ENCODE measurements around the gene HAPLN1. TPM values are rescaled to one million over a fixed set of nuclear protein-coding genes. Genes with fewer than 3 reads are reported as not detected.
A peak's percentile ranks its signal among the peaks of the same experiment; 100 is the strongest.

HAPLN1 gene
- total and polyA plus RNA-seq, 4 donors: 0.67 to 9.1 (median 2.5) TPM

DNA sequence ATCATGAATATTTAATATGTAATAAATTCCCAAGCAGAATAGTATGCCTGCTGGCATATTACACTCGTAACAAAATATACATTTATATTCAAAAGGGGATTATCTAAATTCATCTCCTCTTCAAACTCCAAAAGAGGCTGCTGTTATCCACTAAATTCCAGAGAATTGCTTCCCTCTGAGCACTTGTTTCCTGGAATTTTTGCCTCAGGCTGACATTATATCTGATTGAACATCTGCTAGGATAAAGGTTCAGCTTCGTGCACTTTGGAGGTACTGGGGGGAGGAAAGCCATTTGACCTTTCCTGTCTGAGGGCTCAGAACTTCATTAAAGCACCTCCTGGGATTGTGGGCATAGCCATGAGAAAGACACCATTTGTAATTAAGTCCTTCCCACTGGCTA lies 4.3 kb upstream of the HAPLN1 start:
- no peak for DNase-seq
- 77 to 81% methylated on average over 2 of the region's 2 CpGs for WGBS, 2 donors
- Histone ChIP-seq H3K4me3 (ENCODE audit: low read length in 2 of 2) (no peak overlapping the region), H3K27me3 (ENCODE audit: control insufficient read depth in 1 of 2, insufficient read depth in 2 of 2, low read length in 1 of 2) (no peaks in the 10 kb centered on the region), H3K36me3 (ENCODE audit: control insufficient read depth in 1 of 2, insufficient read depth in 2 of 2, low read length in 1 of 2) (no peaks in the 10 kb centered on the region), H3K9me3 (ENCODE audit: control insufficient read depth, low read length) (no peaks in the 10 kb centered on the region), H3K27ac (ENCODE audit: low read depth in 1 of 2, low read length in 2 of 2) (no peak overlapping the region), H3K4me1 (ENCODE audit: control insufficient read depth in 1 of 2, insufficient read depth in 2 of 2, low read length in 2 of 2) (no peaks in the 10 kb centered on the region)
- intact Hi-C loops (cut with DNase I): loop anchor here in 1 of 2 donors (5.0 to 10.0 kb wide), 3 partner anchors 197 to 657 kb away; partner anchors contain the start of gene EDIL3
- no peak for ATAC-seq (ENCODE audit: low FRiP score)

DNA sequence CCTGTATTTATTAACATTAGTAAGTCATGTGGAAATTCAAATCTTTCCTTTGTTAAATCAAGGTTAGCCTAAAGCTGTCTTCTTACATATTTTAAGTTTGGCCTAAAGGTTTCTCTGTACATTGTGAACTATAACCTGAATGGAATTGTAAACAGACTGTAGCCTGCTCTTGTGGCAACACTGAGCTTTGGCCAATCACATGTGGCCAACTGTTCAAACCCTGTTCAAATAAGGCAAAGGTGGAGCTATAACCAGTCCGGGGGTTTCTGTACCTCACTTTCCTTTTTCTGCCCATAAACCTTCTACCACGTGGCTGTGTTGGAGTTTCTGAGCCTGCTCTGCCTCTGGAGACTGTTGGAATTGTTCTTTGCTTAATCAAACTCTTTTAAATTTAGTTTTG lies 3.3 kb upstream of the HAPLN1 start:
- no peaks in the 10 kb centered on the region for H3K9me3 ChIP-seq (ENCODE audit: control insufficient read depth, low read length)
- no peak for DNase-seq
- H3K4me1 ChIP-seq (ENCODE audit: control insufficient read depth in 1 of 2, insufficient read depth in 2 of 2, low read length in 2 of 2): no peaks in the 10 kb centered on the region
- no peak overlapping the region for H3K4me3 ChIP-seq (ENCODE audit: low read length in 2 of 2)
- no peaks in the 10 kb centered on the region for H3K27me3 ChIP-seq (ENCODE audit: control insufficient read depth in 1 of 2, insufficient read depth in 2 of 2, low read length in 1 of 2)
- intact Hi-C loops (cut with DNase I): loop anchor here in 1 of 2 donors (5.0 to 10.0 kb wide), 3 partner anchors 198 to 658 kb away; partner anchors contain the start of gene EDIL3
- ATAC-seq (ENCODE audit: low FRiP score): no peak
- H3K27ac ChIP-seq (ENCODE audit: low read depth in 1 of 2, low read length in 2 of 2): no peak overlapping the region
- WGBS, 2 donors: 41 to 57% methylated on average over 2 of the region's 2 CpGs
- no peaks in the 10 kb centered on the region for H3K36me3 ChIP-seq (ENCODE audit: control insufficient read depth in 1 of 2, insufficient read depth in 2 of 2, low read length in 1 of 2)

DNA sequence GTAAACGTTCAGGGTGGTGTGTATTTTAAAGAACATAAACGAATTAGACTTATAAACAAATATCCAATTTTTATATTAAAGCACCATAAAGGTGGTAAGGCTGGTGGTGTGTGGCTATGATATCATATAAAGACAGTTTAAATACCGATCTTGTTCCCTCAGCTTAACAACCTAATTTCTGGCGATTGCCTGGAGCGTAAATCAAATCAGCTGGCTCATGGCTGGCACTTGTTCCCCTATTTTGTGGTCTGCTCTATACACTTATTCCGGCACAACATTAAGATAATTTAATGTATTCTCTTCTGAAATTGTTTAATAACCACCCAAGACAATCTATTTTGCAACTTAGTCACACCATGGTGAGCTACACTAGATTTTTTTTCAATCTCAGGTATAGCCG lies 2.4 kb upstream of the HAPLN1 start:
- ATAC-seq (ENCODE audit: low FRiP score): no peak
- Histone ChIP-seq H3K27ac (ENCODE audit: low read depth in 1 of 2, low read length in 2 of 2) (no peak overlapping the region), H3K4me1 (ENCODE audit: control insufficient read depth in 1 of 2, insufficient read depth in 2 of 2, low read length in 2 of 2) (no peaks in the 10 kb centered on the region), H3K4me3 (ENCODE audit: low read length in 2 of 2) (no peak overlapping the region), H3K9me3 (ENCODE audit: control insufficient read depth, low read length) (no peaks in the 10 kb centered on the region), H3K36me3 (ENCODE audit: control insufficient read depth in 1 of 2, insufficient read depth in 2 of 2, low read length in 1 of 2) (no peaks in the 10 kb centered on the region), H3K27me3 (ENCODE audit: control insufficient read depth in 1 of 2, insufficient read depth in 2 of 2, low read length in 1 of 2) (no peaks in the 10 kb centered on the region)
- DNase-seq: no peak
- 66 to 74% methylated on average over 7 of the region's 7 CpGs for WGBS, 2 donors
- intact Hi-C loops (cut with DNase I): loop anchor here in 1 of 2 donors (5.0 to 10.0 kb wide), 3 partner anchors 199 to 659 kb away; partner anchors contain the start of gene EDIL3

DNA sequence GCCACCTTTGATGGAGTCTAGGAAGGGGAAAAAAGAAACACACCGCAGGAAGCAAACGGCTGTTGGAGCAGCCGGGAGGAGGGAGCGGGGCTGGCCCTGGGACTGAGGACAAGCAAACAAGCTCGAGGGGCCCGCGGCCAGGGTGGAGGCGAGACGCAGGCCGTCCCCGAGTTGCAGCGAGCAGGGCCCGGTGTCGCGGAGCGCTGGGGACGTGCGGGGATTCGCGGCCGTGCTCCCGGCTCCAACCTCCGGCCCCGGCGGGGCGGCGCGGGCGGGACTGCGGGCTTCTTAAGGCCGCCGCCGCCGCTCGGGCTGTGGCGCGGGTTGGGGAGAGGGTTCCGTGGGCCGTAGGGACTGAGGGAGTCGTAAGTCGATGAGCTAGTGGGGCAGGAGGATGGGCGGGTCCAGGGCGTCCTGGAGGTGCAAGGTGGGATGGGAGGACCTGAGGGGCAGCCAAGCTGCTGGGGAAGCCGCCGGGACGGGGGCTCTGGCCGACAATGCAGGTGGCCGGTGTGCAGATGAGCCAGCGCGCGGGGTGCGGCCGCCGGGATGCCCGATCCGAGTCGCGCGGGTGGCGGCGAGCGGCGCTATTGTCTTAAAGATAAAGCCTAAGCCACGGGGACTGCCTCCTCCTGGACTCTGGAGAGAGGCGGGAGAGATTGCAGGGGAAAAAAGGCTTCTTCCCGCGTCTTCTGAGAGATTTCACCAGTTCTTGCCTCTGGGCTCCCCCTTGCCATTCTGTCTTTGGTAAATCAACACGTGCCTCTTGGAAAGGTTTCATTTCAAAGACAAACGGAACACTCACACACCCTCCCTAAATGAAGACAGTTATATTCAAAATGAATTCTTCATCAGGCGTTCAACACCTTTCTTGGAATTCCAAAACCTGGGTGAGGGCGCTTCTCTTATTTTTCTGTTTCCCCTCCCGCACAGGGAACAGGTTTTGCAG lies 1.6 kb upstream of the HAPLN1 start:
- Histone ChIP-seq H3K27ac (ENCODE audit: low read depth in 1 of 2, low read length in 2 of 2) (peak overlapping the region in 1 of 2 donors; percentile 55), H3K4me1 (ENCODE audit: control insufficient read depth in 1 of 2, insufficient read depth in 2 of 2, low read length in 2 of 2) (no peaks in the 10 kb centered on the region), H3K36me3 (ENCODE audit: control insufficient read depth in 1 of 2, insufficient read depth in 2 of 2, low read length in 1 of 2) (no peaks in the 10 kb centered on the region), H3K4me3 (ENCODE audit: low read length in 2 of 2) (peak overlapping the region; percentile 7 to 38), H3K9me3 (ENCODE audit: control insufficient read depth, low read length) (no peaks in the 10 kb centered on the region), H3K27me3 (ENCODE audit: control insufficient read depth in 1 of 2, insufficient read depth in 2 of 2, low read length in 1 of 2) (no peaks in the 10 kb centered on the region)
- DNase-seq (peak; percentile 79 to 90), ATAC-seq (ENCODE audit: low FRiP score) (peak; percentile 87)
- intact Hi-C loops (cut with DNase I): loop anchor here in 1 of 2 donors (5.0 to 10.0 kb wide), 3 partner anchors 200 to 660 kb away; partner anchors contain the start of gene EDIL3
- 3% methylated on average over 66 to 72 of the region's 72 CpGs for WGBS, 2 donors

DNA sequence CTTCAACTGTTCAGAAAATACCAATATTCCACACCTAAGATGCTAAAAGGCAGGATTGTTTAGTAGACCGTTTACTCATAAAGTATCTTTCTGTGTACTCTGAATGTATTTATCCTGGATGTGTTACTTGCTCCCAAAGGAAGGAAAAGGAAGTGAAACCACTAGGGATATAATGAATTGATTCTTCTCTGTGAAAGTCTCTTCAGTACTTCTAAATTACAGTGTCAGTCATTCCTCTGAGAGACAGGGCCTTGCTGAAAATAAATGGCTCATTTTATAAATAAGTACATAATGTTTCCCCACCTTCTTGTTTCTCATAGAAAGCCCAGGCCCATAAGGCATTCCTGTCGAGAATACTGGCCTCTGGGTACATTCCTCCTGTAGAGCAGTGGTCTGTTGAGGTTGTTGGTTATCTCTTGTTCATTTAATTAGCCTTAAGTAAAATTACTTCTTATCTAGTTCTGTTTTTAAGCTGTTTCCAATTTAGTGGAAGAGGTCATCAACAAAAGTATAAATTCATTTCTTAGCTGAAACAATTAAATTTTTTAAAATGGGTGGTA lies 1.6 kb downstream of the HAPLN1 start:
- no peak for ATAC-seq (ENCODE audit: low FRiP score)
- Histone ChIP-seq H3K36me3 (ENCODE audit: control insufficient read depth in 1 of 2, insufficient read depth in 2 of 2, low read length in 1 of 2) (no peaks in the 10 kb centered on the region), H3K9me3 (ENCODE audit: control insufficient read depth, low read length) (no peaks in the 10 kb centered on the region), H3K27me3 (ENCODE audit: control insufficient read depth in 1 of 2, insufficient read depth in 2 of 2, low read length in 1 of 2) (no peaks in the 10 kb centered on the region), H3K4me1 (ENCODE audit: control insufficient read depth in 1 of 2, insufficient read depth in 2 of 2, low read length in 2 of 2) (no peaks in the 10 kb centered on the region), H3K4me3 (ENCODE audit: low read length in 2 of 2) (no peak overlapping the region), H3K27ac (ENCODE audit: low read depth in 1 of 2, low read length in 2 of 2) (no peak overlapping the region)
- intact Hi-C loops (cut with DNase I): loop anchor here in 1 of 2 donors (10.0 kb wide), 1 partner anchor 516 kb away; no protein-coding TSS in a partner anchor
- 63 to 74% methylated on average over 2 of the region's 2 CpGs for WGBS, 2 donors
- DNase-seq: no peak

DNA sequence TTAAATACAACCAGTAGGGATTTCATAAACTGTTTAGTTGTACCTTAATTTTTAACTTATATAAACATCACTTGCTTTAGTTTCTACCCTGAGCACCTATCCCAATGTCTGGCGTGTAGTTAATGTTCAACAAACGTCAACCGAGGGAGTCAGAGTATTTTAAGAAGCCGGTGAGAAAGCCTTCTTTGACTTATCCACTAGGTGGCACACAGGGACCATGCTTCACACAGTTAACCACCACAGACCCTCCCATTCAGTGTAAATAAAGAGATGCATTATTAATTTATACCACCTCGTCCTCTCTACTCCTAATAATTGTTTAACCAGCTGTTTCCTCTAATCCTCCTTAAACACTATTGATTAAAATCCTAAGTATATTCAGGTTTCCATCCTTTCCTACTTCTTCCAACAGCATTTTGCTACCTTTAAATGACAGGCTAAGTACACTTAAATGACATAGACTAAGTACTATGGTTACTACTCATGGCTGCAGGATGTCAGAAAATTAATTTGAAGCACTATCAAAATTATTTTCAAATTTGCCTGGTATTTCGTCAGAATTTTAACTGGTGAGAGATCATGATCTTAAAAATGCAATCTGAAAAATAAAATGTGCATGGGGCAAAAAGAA lies 2.3 kb downstream of the HAPLN1 start:
- H3K27me3 ChIP-seq (ENCODE audit: control insufficient read depth in 1 of 2, insufficient read depth in 2 of 2, low read length in 1 of 2): no peaks in the 10 kb centered on the region
- DNase-seq (no peak), ATAC-seq (ENCODE audit: low FRiP score) (peak; percentile 71)
- no peaks in the 10 kb centered on the region for H3K9me3 ChIP-seq (ENCODE audit: control insufficient read depth, low read length)
- H3K27ac ChIP-seq (ENCODE audit: low read depth in 1 of 2, low read length in 2 of 2): no peak overlapping the region
- WGBS, 2 donors: 6 to 7% methylated on average over 6 of the region's 6 CpGs
- H3K4me3 ChIP-seq (ENCODE audit: low read length in 2 of 2): no peak overlapping the region
- intact Hi-C loops (cut with DNase I): loop anchor here in 1 of 2 donors (10.0 kb wide), 1 partner anchor 516 kb away; no protein-coding TSS in a partner anchor
- no peaks in the 10 kb centered on the region for H3K36me3 ChIP-seq (ENCODE audit: control insufficient read depth in 1 of 2, insufficient read depth in 2 of 2, low read length in 1 of 2)
- H3K4me1 ChIP-seq (ENCODE audit: control insufficient read depth in 1 of 2, insufficient read depth in 2 of 2, low read length in 2 of 2): no peaks in the 10 kb centered on the region

DNA sequence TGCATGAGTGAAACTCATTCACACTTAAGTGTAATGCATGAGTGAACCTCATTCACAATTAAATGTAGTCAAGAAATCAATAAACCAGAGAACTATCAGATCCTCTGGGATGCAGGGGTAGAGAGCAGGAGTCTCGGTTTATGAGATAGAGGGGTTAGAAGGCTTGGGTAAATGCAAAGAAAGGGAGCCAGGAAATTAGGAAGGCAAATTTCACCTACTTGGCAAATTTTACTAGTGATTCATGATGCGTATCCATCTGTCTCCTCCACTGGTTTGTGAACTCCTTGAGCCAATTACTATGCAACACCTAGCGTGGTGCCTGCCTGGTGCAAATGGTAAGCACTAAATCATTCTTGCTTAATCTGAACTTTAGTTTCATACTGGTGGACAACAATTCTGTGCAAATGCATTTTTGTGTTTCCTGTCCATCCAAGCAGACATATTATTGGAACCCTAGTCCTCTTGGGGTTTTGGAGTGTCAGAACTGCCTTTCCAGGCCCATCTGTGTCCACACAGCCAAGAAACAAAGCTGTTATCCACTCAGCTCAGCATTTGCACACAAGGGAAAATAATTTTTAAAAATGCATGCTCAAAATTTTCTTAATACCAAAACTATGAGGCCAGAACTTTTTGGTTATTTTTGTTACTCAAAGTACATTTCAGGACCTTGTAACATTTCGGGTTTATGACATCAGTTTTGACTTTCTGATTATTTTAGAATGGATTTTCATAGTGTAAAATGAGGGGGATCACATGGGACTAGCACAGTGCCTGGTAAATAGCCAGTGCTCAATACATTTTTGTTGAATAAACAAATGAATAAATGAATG lies 5.2 kb downstream of the HAPLN1 start:
- H3K36me3 ChIP-seq (ENCODE audit: control insufficient read depth in 1 of 2, insufficient read depth in 2 of 2, low read length in 1 of 2): no peaks in the 10 kb centered on the region
- H3K4me1 ChIP-seq (ENCODE audit: control insufficient read depth in 1 of 2, insufficient read depth in 2 of 2, low read length in 2 of 2): no peaks in the 10 kb centered on the region
- DNase-seq (no peak), ATAC-seq (ENCODE audit: low FRiP score) (no peak)
- H3K27me3 ChIP-seq (ENCODE audit: control insufficient read depth in 1 of 2, insufficient read depth in 2 of 2, low read length in 1 of 2): no peaks in the 10 kb centered on the region
- peak overlapping the region in 1 of 2 donors; percentile 17 for H3K27ac ChIP-seq (ENCODE audit: low read depth in 1 of 2, low read length in 2 of 2)
- intact Hi-C loops (cut with DNase I): loop anchor here in 1 of 2 donors (10.0 kb wide), 1 partner anchor 519 kb away; no protein-coding TSS in a partner anchor
- no peak overlapping the region for H3K4me3 ChIP-seq (ENCODE audit: low read length in 2 of 2)
- no peaks in the 10 kb centered on the region for H3K9me3 ChIP-seq (ENCODE audit: control insufficient read depth, low read length)
- WGBS, 2 donors: 55 to 58% methylated on average over 4 of the region's 4 CpGs

DNA sequence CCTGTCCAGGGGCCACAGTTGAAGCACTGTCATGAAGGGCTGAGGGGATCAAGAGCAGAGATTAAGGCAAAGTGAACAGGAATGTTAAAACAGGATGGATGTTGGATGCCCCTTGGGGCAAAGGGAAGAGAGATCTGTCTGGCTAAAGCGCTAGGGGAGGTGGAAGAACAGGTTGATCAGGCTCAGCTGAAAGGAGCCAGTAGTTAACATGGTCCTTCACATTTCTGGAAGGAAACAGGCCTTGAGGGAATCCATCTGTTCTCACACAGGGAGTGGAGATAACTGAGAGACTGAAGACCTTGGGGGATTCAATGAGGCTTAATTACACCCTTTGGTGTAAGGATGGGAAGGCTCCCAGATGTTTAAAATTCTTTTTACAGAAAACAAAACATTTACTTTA lies 5.8 kb downstream of the HAPLN1 start:
- Histone ChIP-seq H3K27me3 (ENCODE audit: control insufficient read depth in 1 of 2, insufficient read depth in 2 of 2, low read length in 1 of 2) (no peaks in the 10 kb centered on the region), H3K9me3 (ENCODE audit: control insufficient read depth, low read length) (no peaks in the 10 kb centered on the region), H3K4me3 (ENCODE audit: low read length in 2 of 2) (no peak overlapping the region), H3K27ac (ENCODE audit: low read depth in 1 of 2, low read length in 2 of 2) (peak overlapping the region in 1 of 2 donors; percentile 37), H3K36me3 (ENCODE audit: control insufficient read depth in 1 of 2, insufficient read depth in 2 of 2, low read length in 1 of 2) (no peaks in the 10 kb centered on the region), H3K4me1 (ENCODE audit: control insufficient read depth in 1 of 2, insufficient read depth in 2 of 2, low read length in 2 of 2) (no peaks in the 10 kb centered on the region)
- 94 to 100% methylated on average over 1 of the region's 1 CpG for WGBS, 2 donors
- ATAC-seq (ENCODE audit: low FRiP score): no peak
- intact Hi-C loops (cut with DNase I): loop anchor here in 1 of 2 donors (10.0 kb wide), 1 partner anchor 520 kb away; no protein-coding TSS in a partner anchor
- no peak for DNase-seq

Data from aorta (tissue), 5 donors.